ENCODE results near the gene PLCB3. TPM values are rescaled to one million over a fixed set of nuclear protein-coding genes. Genes with fewer than 3 reads are reported as not detected.

PLCB3 gene
- polyA plus RNA-seq, 3 donors: 11.6 to 17.7 (median 15.1) TPM

- DNase-seq (ENCODE audit: extremely low read depth in 1 of 11, low read depth in 9 of 11, low spot score in 4 of 11): no peak
These were observed 19.8 kb upstream of the PLCB3 start for GRCh38 chr11:64231546-64231945.

DNA sequence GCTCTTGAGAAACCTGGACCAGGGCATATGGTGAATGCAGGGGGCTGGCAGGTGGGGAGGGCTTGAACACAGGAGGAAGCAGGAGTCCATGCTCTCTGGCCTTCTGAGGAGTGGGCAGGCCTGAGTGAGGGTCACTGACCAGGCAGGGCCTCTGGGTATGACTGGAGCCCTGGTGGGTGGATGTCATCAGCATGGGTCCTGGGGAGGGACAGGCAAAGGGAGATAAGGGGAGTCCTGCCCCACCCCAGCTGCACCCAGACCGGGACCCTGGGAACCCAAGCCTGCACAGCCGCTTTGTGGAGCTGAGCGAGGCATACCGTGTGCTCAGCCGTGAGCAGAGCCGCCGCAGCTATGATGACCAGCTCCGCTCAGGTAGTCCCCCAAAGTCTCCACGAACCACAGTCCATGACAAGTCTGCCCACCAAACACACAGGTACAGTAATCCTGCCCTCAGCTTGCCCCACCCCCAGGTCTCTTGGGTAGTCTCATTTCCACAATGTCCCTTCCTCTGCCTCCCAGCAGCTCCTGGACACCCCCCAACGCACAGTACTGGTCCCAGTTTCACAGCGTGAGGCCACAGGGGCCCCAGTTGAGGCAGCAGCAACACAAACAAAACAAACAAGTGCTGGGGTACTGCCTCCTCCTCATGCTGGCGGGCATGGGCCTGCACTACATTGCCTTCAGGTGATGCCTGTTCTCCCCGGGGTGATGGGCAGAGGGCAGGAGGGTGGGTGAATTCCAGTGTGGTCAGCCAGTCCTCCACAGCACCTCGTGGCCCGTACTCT lies 19.0 kb upstream of the PLCB3 start:
- DNase-seq (ENCODE audit: extremely low read depth in 1 of 11, low read depth in 9 of 11, low spot score in 4 of 11): no peak

- DNase-seq (ENCODE audit: extremely low read depth in 1 of 11, low read depth in 9 of 11, low spot score in 4 of 11): no peak
These were observed 18.4 kb upstream of the PLCB3 start for GRCh38 chr11:64232967-64233315.

GRCh38 chr11:64233913-64234586 lies 17.3 kb upstream of the PLCB3 start, which contains the start of gene VEGFB:
VEGFB (plus strand) TSS chr11:64234584; CDS start chr11:64234834, 250 bp downstream.
- DNase-seq (ENCODE audit: extremely low read depth in 1 of 11, low read depth in 9 of 11, low spot score in 4 of 11): no peak

GRCh38 chr11:64234647-64235379 lies 16.5 kb upstream of the PLCB3 start:
- no peak for DNase-seq (ENCODE audit: extremely low read depth in 1 of 11, low read depth in 9 of 11, low spot score in 4 of 11)

- no peak for DNase-seq (ENCODE audit: extremely low read depth in 1 of 11, low read depth in 9 of 11, low spot score in 4 of 11)
These were observed 15.7 kb upstream of the PLCB3 start for GRCh38 chr11:64235437-64236161.

DNA sequence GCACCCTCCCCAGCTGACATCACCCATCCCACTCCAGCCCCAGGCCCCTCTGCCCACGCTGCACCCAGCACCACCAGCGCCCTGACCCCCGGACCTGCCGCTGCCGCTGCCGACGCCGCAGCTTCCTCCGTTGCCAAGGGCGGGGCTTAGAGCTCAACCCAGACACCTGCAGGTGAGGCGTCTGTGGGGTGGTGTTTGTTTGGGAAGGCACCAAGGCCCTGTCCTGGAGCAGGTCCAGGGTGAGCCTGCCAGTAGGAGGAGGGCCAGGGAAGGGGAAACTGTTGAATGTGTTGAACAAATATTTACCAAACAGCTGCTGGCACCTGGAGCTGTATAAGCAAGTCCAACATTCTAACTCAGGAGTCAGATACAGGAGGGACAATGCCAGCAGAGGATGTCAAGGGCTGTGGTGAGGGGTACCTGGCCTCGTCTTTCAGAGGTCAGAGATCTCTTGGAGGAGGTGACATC lies 13.8 kb upstream of the PLCB3 start:
- no peak for DNase-seq (ENCODE audit: extremely low read depth in 1 of 11, low read depth in 9 of 11, low spot score in 4 of 11)

DNA sequence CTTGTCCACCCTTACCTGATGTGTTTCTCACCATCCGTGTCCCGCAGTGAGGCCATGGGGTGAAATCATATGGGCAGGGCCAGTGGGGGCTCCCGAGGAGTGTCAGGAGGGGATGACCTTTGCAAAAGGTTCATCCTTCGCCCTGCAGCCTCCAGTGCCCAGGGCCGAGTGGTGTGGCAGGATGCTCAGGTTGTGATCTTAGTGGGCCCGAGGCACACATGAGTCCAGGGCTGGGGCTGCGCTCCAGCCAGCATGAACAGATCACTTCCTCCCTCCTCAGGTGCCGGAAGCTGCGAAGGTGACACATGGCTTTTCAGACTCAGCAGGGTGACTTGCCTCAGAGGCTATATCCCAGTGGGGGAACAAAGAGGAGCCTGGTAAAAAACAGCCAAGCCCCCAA lies 13.3 kb upstream of the PLCB3 start:
- DNase-seq (ENCODE audit: extremely low read depth in 1 of 11, low read depth in 9 of 11, low spot score in 4 of 11): no peak

- DNase-seq (ENCODE audit: extremely low read depth in 1 of 11, low read depth in 9 of 11, low spot score in 4 of 11): no peak
These were observed 12.3 kb upstream of the PLCB3 start for GRCh38 chr11:64238999-64239398.

GRCh38 chr11:64239662-64240434 lies 11.5 kb upstream of the PLCB3 start:
- no peak for DNase-seq (ENCODE audit: extremely low read depth in 1 of 11, low read depth in 9 of 11, low spot score in 4 of 11)

GRCh38 chr11:64240435-64241240 lies 10.7 kb upstream of the PLCB3 start, which contains the start of gene FKBP2:
FKBP2 (plus strand) TSS chr11:64241095; CDS start chr11:64242388, 1,293 bp downstream.
- DNase-seq (ENCODE audit: extremely low read depth in 1 of 11, low read depth in 9 of 11, low spot score in 4 of 11): peak; percentile 88 to 97 (median 95)

GRCh38 chr11:64241241-64241490 lies 10.2 kb upstream of the PLCB3 start:
- peak in 8 of 11 donors; percentile 93 to 100 (median 98) for DNase-seq (ENCODE audit: extremely low read depth in 1 of 11, low read depth in 9 of 11, low spot score in 4 of 11)

- peak in 3 of 11 donors; percentile 97 to 99 (median 97) for DNase-seq (ENCODE audit: extremely low read depth in 1 of 11, low read depth in 9 of 11, low spot score in 4 of 11)
These were observed 9.6 kb upstream of the PLCB3 start for GRCh38 chr11:64241491-64242374.

GRCh38 chr11:64243236-64243854 lies 8.0 kb upstream of the PLCB3 start:
- no peak for DNase-seq (ENCODE audit: extremely low read depth in 1 of 11, low read depth in 9 of 11, low spot score in 4 of 11)

- no peak for DNase-seq (ENCODE audit: extremely low read depth in 1 of 11, low read depth in 9 of 11, low spot score in 4 of 11)
These were observed 7.2 kb upstream of the PLCB3 start for GRCh38 chr11:64244107-64244506.

DNA sequence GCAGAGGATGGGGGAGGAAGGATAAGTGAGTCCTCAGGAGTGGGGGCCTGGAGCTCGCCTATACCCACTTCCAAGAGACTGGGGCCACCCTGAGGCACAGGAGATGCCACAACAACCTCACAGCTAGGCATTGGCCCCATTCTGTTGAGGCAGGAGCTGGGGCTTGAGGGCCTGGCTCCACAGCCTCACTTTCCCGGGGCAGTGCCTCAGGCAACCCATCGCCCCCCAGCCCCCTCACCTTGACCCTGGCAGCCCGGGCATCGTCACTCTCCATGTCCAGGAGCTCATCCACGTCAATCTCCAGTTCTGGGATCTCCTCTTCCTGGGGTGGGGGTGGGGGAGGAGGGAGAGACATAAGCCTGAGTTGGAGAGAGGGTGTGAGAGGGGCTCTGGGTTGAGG lies 6.4 kb upstream of the PLCB3 start:
- DNase-seq (ENCODE audit: extremely low read depth in 1 of 11, low read depth in 9 of 11, low spot score in 4 of 11): no peak
